HepG2 (cell line): ENCODE measurements around the gene MIA3. TPM values are rescaled to one million over a fixed set of nuclear protein-coding genes. Genes with fewer than 3 reads are reported as not detected.

ENCODE experiments used
- ATM ChIP-seq: fragments of 450-650 bp; IDR thresholded peaks from 2 replicates; pipeline ENCODE4 v1.7.1; 2017; ENCODE audit warnings: mild to moderate bottlenecking, borderline replicate concordance
- ELF3 ChIP-seq: IDR thresholded peaks from 2 replicates; pipeline ENCODE4 v1.6.1; 2016; ENCODE audit warnings: missing genetic modification reagents, missing compliant biosample characterization
- GABPA ChIP-seq, 2 experiments: IDR thresholded peaks; 2 replicates each; pipeline ENCODE4 v1.6.1; 2011 to 2016; ENCODE audit warnings: low read depth in 2 of 2, low read length in 1 of 2, missing biosample characterization in 1 of 2, missing genetic modification characterization in 1 of 2
- GATAD1 ChIP-seq: IDR thresholded peaks from 2 replicates; pipeline ENCODE4 v1.6.1; 2016; ENCODE audit warnings: missing genetic modification reagents, missing compliant biosample characterization
- HIC2 ChIP-seq: sonication (generic); formaldehyde crosslinking; IDR thresholded peaks from 2 replicates; pipeline ENCODE4 v1.9.0; 2022; ENCODE audit warnings: low read depth, missing genetic modification reagents
- HMG20A ChIP-seq: IDR thresholded peaks from 2 replicates; pipeline ENCODE4 v1.6.1; 2016; ENCODE audit warnings: borderline replicate concordance
- NCOR1 ChIP-seq: fragments of 200-600 bp; sonication (generic); IDR thresholded peaks from 2 replicates; pipeline ENCODE4 v1.7.0; 2017; ENCODE audit warnings: antibody characterized with exemption, low read length, borderline replicate concordance
- RBM22 ChIP-seq: fragments of 200-400 bp; formaldehyde crosslinking; optimal IDR thresholded peaks from 2 replicates; pipeline ENCODE3; 2017; ENCODE audit warnings: mild to moderate bottlenecking, low read length, moderate library complexity
- TARDBP ChIP-seq: sonication (generic); formaldehyde crosslinking; IDR thresholded peaks from 2 replicates; pipeline ENCODE4 v1.8.0; 2022; ENCODE audit warnings: mild to moderate bottlenecking, missing genetic modification reagents
- TEF ChIP-seq: sonication (generic); formaldehyde crosslinking; IDR thresholded peaks from 2 replicates; pipeline ENCODE4 v1.5.0; 2020; ENCODE audit warnings: missing genetic modification reagents
- TGIF2 ChIP-seq: IDR thresholded peaks from 2 replicates; pipeline ENCODE4 v1.6.1; 2016; ENCODE audit warnings: control low read depth, missing compliant biosample characterization
- ZBTB8A ChIP-seq: sonication (generic); formaldehyde crosslinking; IDR thresholded peaks from 2 replicates; pipeline ENCODE4 v1.4.0; 2020; ENCODE audit warnings: mild to moderate bottlenecking, low read depth, missing genetic modification reagents, borderline replicate concordance
- ZNF143 ChIP-seq: sonication (generic); formaldehyde crosslinking; IDR thresholded peaks from 2 replicates; pipeline ENCODE4 v1.4.0; 2020; ENCODE audit warnings: missing genetic modification reagents
- polyA plus RNA-seq, 8 experiments: library from polyadenylated mRNA; depleted of rRNA in 3 of 8; stranded (reverse) in 7 of 8; unstranded in 1 of 8; fragments of >200 nt; fragmentation: Illumina TruSeq in 4 of 8; extraction: Trizol in 4 of 8; gene quantifications; 2 replicates each; pipeline versions ENCODE4 v1.2.1 to v1.2.3, GENCODE V29; 2011 to 2016; ENCODE audit warnings: low read depth in 4 of 8, missing spikeins in 1 of 8, mixed read lengths in 1 of 8; ENCODE audit not compliant: insufficient read depth in 1 of 8
- total RNA-seq, 5 experiments: library from RNA; depleted of rRNA; stranded (reverse); fragments of >200 nt; fragmentation: Illumina TruSeq; extraction: Trizol; gene quantifications; 2 replicates each; pipeline ENCODE4 v1.2.3, GENCODE V29; 2016; ENCODE audit warnings: low read depth in 1 of 5
- TF ChIP-seq, protein P1 (sequence below): IDR thresholded peaks from 2 replicates; pipeline ENCODE4 v1.4.0; 2020; ENCODE audit warnings: mild to moderate bottlenecking, missing genetic modification reagents
- TF ChIP-seq, protein P2 (sequence below): IDR thresholded peaks from 2 replicates; pipeline ENCODE4 v1.6.1; 2016; ENCODE audit warnings: missing compliant biosample characterization, missing genetic modification reagents, borderline replicate concordance
- TF ChIP-seq, protein P3 (sequence below): IDR thresholded peaks from 2 replicates; pipeline ENCODE4 v1.6.1; 2016; ENCODE audit warnings: missing compliant biosample characterization, missing genetic modification reagents, borderline replicate concordance
- TF ChIP-seq, protein P4 (sequence below): sonication (generic); formaldehyde crosslinking; IDR thresholded peaks from 2 replicates; pipeline ENCODE4 v1.5.0; 2020; ENCODE audit warnings: missing genetic modification reagents

Gene MIA3
- total and polyA plus RNA-seq, 2 of the 13 experiments (the other 11 are each of a cell fraction or from before 2014, with no cell fraction given) = 45.6 to 48.7 TPM

- TF ChIP-seq, protein P1, sequence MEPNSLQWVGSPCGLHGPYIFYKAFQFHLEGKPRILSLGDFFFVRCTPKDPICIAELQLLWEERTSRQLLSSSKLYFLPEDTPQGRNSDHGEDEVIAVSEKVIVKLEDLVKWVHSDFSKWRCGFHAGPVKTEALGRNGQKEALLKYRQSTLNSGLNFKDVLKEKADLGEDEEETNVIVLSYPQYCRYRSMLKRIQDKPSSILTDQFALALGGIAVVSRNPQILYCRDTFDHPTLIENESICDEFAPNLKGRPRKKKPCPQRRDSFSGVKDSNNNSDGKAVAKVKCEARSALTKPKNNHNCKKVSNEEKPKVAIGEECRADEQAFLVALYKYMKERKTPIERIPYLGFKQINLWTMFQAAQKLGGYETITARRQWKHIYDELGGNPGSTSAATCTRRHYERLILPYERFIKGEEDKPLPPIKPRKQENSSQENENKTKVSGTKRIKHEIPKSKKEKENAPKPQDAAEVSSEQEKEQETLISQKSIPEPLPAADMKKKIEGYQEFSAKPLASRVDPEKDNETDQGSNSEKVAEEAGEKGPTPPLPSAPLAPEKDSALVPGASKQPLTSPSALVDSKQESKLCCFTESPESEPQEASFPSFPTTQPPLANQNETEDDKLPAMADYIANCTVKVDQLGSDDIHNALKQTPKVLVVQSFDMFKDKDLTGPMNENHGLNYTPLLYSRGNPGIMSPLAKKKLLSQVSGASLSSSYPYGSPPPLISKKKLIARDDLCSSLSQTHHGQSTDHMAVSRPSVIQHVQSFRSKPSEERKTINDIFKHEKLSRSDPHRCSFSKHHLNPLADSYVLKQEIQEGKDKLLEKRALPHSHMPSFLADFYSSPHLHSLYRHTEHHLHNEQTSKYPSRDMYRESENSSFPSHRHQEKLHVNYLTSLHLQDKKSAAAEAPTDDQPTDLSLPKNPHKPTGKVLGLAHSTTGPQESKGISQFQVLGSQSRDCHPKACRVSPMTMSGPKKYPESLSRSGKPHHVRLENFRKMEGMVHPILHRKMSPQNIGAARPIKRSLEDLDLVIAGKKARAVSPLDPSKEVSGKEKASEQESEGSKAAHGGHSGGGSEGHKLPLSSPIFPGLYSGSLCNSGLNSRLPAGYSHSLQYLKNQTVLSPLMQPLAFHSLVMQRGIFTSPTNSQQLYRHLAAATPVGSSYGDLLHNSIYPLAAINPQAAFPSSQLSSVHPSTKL (CRISPR knock-in tag) = peak; percentile 61; the same call in 1 of the 2 replicates
- TF ChIP-seq ATM = no peak
- peak; percentile 56; the same call in 1 of the 2 replicates for TF ChIP-seq TARDBP (CRISPR knock-in tag)
- TF ChIP-seq ELF3 (CRISPR knock-in tag) = 0 out of 2 replicates have a peak, but pooled peaks have one; percentile 53
- TF ChIP-seq GABPA (IDR thresholded peaks at IDR 0.05; ENCODE audit: low read depth, low read length) = peak; percentile 80
- peak; percentile 97 for TF ChIP-seq GABPA (CRISPR knock-in tag; IDR thresholded peaks at IDR 0.05; ENCODE audit: low read depth)
- no peak for TF ChIP-seq HIC2
- no peak for TF ChIP-seq RBM22
- no peak for TF ChIP-seq NCOR1
- no peak for TF ChIP-seq HMG20A
- no peak for TF ChIP-seq TGIF2 (CRISPR knock-in tag)
- TF ChIP-seq, protein P2, sequence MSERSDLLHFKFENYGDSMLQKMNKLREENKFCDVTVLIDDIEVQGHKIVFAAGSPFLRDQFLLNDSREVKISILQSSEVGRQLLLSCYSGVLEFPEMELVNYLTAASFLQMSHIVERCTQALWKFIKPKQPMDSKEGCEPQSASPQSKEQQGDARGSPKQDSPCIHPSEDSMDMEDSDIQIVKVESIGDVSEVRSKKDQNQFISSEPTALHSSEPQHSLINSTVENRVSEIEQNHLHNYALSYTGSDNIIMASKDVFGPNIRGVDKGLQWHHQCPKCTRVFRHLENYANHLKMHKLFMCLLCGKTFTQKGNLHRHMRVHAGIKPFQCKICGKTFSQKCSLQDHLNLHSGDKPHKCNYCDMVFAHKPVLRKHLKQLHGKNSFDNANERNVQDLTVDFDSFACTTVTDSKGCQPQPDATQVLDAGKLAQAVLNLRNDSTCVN (CRISPR knock-in tag) = no peak
- TF ChIP-seq ZBTB8A = no peak
- TF ChIP-seq, protein P3, sequence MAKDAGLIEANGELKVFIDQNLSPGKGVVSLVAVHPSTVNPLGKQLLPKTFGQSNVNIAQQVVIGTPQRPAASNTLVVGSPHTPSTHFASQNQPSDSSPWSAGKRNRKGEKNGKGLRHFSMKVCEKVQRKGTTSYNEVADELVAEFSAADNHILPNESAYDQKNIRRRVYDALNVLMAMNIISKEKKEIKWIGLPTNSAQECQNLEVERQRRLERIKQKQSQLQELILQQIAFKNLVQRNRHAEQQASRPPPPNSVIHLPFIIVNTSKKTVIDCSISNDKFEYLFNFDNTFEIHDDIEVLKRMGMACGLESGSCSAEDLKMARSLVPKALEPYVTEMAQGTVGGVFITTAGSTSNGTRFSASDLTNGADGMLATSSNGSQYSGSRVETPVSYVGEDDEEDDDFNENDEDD (CRISPR knock-in tag) = peak; percentile 76; the same call in 1 of the 2 replicates
- TF ChIP-seq GATAD1 (CRISPR knock-in tag) = peak; percentile 90
- TF ChIP-seq TEF (CRISPR knock-in tag) = 0 out of 2 replicates have a peak, but pooled peaks have one; percentile 44
- no peak for TF ChIP-seq ZNF143 (CRISPR knock-in tag)
- TF ChIP-seq, protein P4, sequence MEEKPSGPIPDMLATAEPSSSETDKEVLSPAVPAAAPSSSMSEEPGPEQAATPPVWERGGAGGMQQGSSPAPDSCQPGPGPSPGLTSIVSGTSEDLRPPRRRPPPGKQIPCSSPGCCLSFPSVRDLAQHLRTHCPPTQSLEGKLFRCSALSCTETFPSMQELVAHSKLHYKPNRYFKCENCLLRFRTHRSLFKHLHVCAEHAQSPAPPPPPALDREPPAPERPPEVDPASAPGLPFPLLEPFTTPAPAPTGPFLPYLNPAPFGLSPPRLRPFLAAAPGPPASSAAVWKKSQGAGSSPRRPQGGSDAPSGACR = no peak; the same call in 1 of the 2 replicates
Measured at GRCh38 chr1:222589462-222590302, 28.2 kb upstream of the MIA3 start, which contains the start of gene TAF1A (continued).
